Fibroblast of mammary gland (primary cell): ENCODE results near the gene CNTN5.

Experiments
- DNase-seq: peaks from one replicate; pipeline ENCODE4 v3.0.0-alpha.2; 2010; ENCODE audit warnings: low read depth
- H3K4me3 ChIP-seq: 2 replicates; pipeline ENCODE4 v1.5.1; 2011; ENCODE audit warnings: low read depth, mild to moderate bottlenecking, low read length, moderate library complexity; ENCODE audit not compliant: control insufficient read depth
- CTCF ChIP-seq: conservative IDR thresholded peaks from 2 replicates; pipeline ENCODE4 v1.5.1; 2011; ENCODE audit warnings: low read depth, low read length, inconsistent platforms; ENCODE audit not compliant: control insufficient read depth, insufficient read depth

Gene CNTN5

GRCh38 chr11:99973993-99974392 lies 953.2 kb downstream of the CNTN5 start:
- no peak for DNase-seq
- TF ChIP-seq CTCF: no peak
- no peak overlapping the region for H3K4me3 ChIP-seq

GRCh38 chr11:99979042-99979441 lies 958.3 kb downstream of the CNTN5 start:
- DNase-seq: no peak
- no peak for TF ChIP-seq CTCF
- H3K4me3 ChIP-seq: no peak overlapping the region

- DNase-seq: no peak
- TF ChIP-seq CTCF: no peak
- no peak overlapping the region for H3K4me3 ChIP-seq
Measured at GRCh38 chr11:99987821-99988470, 967.2 kb downstream of the CNTN5 start.

- H3K4me3 ChIP-seq: no peak overlapping the region
- no peak for TF ChIP-seq CTCF
- DNase-seq: no peak
Measured at GRCh38 chr11:99988471-99988837, 967.7 kb downstream of the CNTN5 start.

- DNase-seq: peak; percentile 8
- no peak overlapping the region for H3K4me3 ChIP-seq
- no peak for TF ChIP-seq CTCF
Measured at GRCh38 chr11:100003985-100004384, 983.2 kb downstream of the CNTN5 start.

- peak; percentile 40 for DNase-seq
- H3K4me3 ChIP-seq: no peak overlapping the region
- no peak for TF ChIP-seq CTCF
Measured at GRCh38 chr11:100004541-100004940, 983.8 kb downstream of the CNTN5 start.

- H3K4me3 ChIP-seq: no peak overlapping the region
- no peak for TF ChIP-seq CTCF
Measured at GRCh38 chr11:100008417-100008816, 987.7 kb downstream of the CNTN5 start.

More at GRCh38 chr11:100008417-100008816, 987.7 kb downstream of the CNTN5 start:
- no peak for DNase-seq
